Hippocampal formation (tissue), 2 donors: ENCODE measurements around the gene RBM8A.

ENCODE experiments used
- DNase-seq, 2 donors: peaks; one replicate each; lab custom pipeline; 2025; lab: John Stamatoyannopoulos, UW

RBM8A gene

GRCh38 chr1:145884675-145885074 is 42.6 kb downstream of the RBM8A start:
- DNase-seq: no peak

GRCh38 chr1:145879775-145880174 is 47.5 kb downstream of the RBM8A start:
- no peak for DNase-seq

- no peak for DNase-seq
These were observed 48.6 kb downstream of the RBM8A start for GRCh38 chr1:145878724-145879123.

GRCh38 chr1:145877923-145878486 is 49.3 kb downstream of the RBM8A start:
- DNase-seq: no peak

GRCh38 chr1:145874646-145875045 is 52.6 kb downstream of the RBM8A start:
- DNase-seq: no peak

- DNase-seq: peak; percentile 41 to 73
These were observed 55.0 kb downstream of the RBM8A start for GRCh38 chr1:145871994-145872924.
